ENCODE measurements around the gene RBFOX1.

Gene RBFOX1

GRCh38 chr16:7377231-7377630 lies 44.6 kb downstream of the RBFOX1 start:
- Histone ChIP-seq H3K4me1 (ENCODE audit: insufficient read depth, low read length, severe bottlenecking) (no peaks in the 10 kb centered on the region), H3K9ac (ENCODE audit: low read length) (no peak overlapping the region), H2AFZ (ENCODE audit: low read length) (no peak overlapping the region), H3K9me2 (ENCODE audit: low read depth, low read length) (no peaks in the 10 kb centered on the region), H3K79me2 (ENCODE audit: insufficient read depth, low read length) (no peaks in the 10 kb centered on the region), H3K9me3 (ENCODE audit: low read length) (no peaks in the 10 kb centered on the region), H3F3A (ENCODE audit: insufficient read depth, low read length) (no peaks in the 10 kb centered on the region), H3K4me3 (ENCODE audit: low read depth, low read length, poor library complexity, severe bottlenecking) (no peak overlapping the region), H3K27me3 (ENCODE audit: insufficient read depth, low read length) (no peaks in the 10 kb centered on the region), H4K20me1 (ENCODE audit: insufficient read depth, low read length) (no peaks in the 10 kb centered on the region), H3K36me3 (ENCODE audit: insufficient read depth, low read length) (no peaks in the 10 kb centered on the region), H3K27ac (ENCODE audit: low read depth, low read length, poor library complexity, severe bottlenecking) (no peak overlapping the region), H3K4me2 (ENCODE audit: low read length) (no peak overlapping the region)
- TF ChIP-seq CTCF (IDR thresholded peaks at IDR 0.05; ENCODE audit: low read length) (no peak), EZH2 (IDR thresholded peaks at IDR 0.05; ENCODE audit: borderline replicate concordance, low read length) (no peak)

DNA sequence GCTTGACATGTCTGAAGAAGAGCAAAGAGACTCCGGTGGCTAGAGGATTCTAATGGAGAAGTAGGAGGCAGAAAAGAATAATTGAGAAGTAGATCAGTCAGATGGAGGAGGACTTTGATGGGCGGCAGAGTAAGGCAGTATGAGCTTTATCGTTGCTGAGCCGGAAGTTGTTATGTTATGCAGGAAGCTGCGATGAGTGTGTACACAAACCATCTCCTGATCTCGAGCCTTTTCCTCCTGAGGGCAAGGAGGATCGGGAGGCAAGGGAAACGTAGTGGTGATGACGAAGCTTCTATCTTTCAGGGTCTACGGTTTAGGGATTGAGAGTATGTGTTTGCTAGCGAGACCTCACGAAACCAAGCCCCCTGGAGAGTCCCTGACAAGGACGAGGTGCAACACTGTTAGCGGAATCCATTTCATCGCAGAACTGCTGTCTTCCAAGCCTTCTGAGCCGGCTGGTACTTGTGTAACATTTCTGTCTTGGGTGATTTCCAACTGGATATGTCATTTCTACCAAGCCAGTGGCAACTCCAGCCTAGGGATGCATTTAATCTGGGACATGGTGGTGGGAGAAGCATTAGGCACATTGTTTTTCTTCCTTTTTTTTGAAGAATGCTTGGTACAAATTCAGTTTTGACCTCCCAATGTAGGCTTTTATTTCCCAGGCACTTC lies 45.5 kb downstream of the RBFOX1 start:
- Histone ChIP-seq H4K20me1 (ENCODE audit: insufficient read depth, low read length) (no peaks in the 10 kb centered on the region), H3K4me2 (ENCODE audit: low read length) (no peak overlapping the region), H3F3A (ENCODE audit: insufficient read depth, low read length) (no peaks in the 10 kb centered on the region), H2AFZ (ENCODE audit: low read length) (no peak overlapping the region), H3K9me3 (ENCODE audit: low read length) (no peaks in the 10 kb centered on the region), H3K4me1 (ENCODE audit: insufficient read depth, low read length, severe bottlenecking) (no peaks in the 10 kb centered on the region), H3K27ac (ENCODE audit: low read depth, low read length, poor library complexity, severe bottlenecking) (no peak overlapping the region), H3K27me3 (ENCODE audit: insufficient read depth, low read length) (no peaks in the 10 kb centered on the region), H3K9ac (ENCODE audit: low read length) (no peak overlapping the region), H3K4me3 (ENCODE audit: low read depth, low read length, poor library complexity, severe bottlenecking) (no peak overlapping the region), H3K9me2 (ENCODE audit: low read depth, low read length) (no peaks in the 10 kb centered on the region), H3K36me3 (ENCODE audit: insufficient read depth, low read length) (no peaks in the 10 kb centered on the region), H3K79me2 (ENCODE audit: insufficient read depth, low read length) (no peaks in the 10 kb centered on the region)
- TF ChIP-seq CTCF (IDR thresholded peaks at IDR 0.05; ENCODE audit: low read length) (no peak), EZH2 (IDR thresholded peaks at IDR 0.05; ENCODE audit: borderline replicate concordance, low read length) (no peak)

DNA sequence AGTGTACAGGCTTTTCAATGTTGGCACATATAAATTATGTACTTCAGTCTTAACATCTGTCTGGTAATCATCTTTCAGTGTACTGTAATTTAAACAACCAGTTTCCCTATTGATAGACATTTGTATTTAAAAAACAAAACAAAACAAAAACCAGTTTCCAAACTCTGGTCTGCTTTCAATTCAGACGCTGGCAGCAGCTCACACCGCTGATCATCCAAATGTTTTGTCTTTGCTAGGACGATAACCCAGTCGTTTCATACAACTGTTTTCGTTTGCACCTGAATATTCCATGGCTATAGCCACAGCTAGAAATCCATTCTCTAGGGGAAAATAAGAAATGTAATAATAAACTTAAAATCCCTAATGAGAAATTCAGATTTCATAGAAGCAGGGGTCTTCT lies 47.8 kb downstream of the RBFOX1 start:
- Histone ChIP-seq H3K9me3 (ENCODE audit: low read length) (no peaks in the 10 kb centered on the region), H3K4me3 (ENCODE audit: low read depth, low read length, poor library complexity, severe bottlenecking) (no peak overlapping the region), H3K4me1 (ENCODE audit: insufficient read depth, low read length, severe bottlenecking) (no peaks in the 10 kb centered on the region), H3K9me2 (ENCODE audit: low read depth, low read length) (no peaks in the 10 kb centered on the region), H3F3A (ENCODE audit: insufficient read depth, low read length) (no peaks in the 10 kb centered on the region), H3K27me3 (ENCODE audit: insufficient read depth, low read length) (no peaks in the 10 kb centered on the region), H4K20me1 (ENCODE audit: insufficient read depth, low read length) (no peaks in the 10 kb centered on the region), H3K9ac (ENCODE audit: low read length) (no peak overlapping the region), H3K79me2 (ENCODE audit: insufficient read depth, low read length) (no peaks in the 10 kb centered on the region), H3K4me2 (ENCODE audit: low read length) (no peak overlapping the region), H3K36me3 (ENCODE audit: insufficient read depth, low read length) (no peaks in the 10 kb centered on the region), H2AFZ (ENCODE audit: low read length) (no peak overlapping the region), H3K27ac (ENCODE audit: low read depth, low read length, poor library complexity, severe bottlenecking) (no peak overlapping the region)
- TF ChIP-seq CTCF (IDR thresholded peaks at IDR 0.05; ENCODE audit: low read length) (no peak), EZH2 (IDR thresholded peaks at IDR 0.05; ENCODE audit: borderline replicate concordance, low read length) (no peak)

Measured in OCI-LY1 (cell line).